Lower lobe of right lung (tissue), 2 donors: Measurements from ENCODE around the gene SLC36A1. TPM values are rescaled to one million over a fixed set of nuclear protein-coding genes. Genes with fewer than 3 reads are reported as not detected.

Source experiments
- ATAC-seq, 2 donors: fragments of 200-7000 bp; cut with Tn5 transposase; one replicate each; pipeline ENCODE4 v1.9.1; 2020 to 2022; ENCODE audit warnings: mild to moderate bottlenecking in 2 of 2, moderate library complexity in 2 of 2
- DNase-seq: peaks from one replicate; pipeline ENCODE4 v3.0.0-alpha.2; 2020
- H3K27ac ChIP-seq: fragments of 200-600 bp; one replicate; pipeline ENCODE4 v1.8.0; 2022
- H3K27me3 ChIP-seq: fragments of 200-600 bp; one replicate; pipeline ENCODE4 v1.8.0; 2022; ENCODE audit warnings: low read depth
- H3K36me3 ChIP-seq: fragments of 200-600 bp; one replicate; pipeline ENCODE4 v1.8.0; 2022; ENCODE audit warnings: mild to moderate bottlenecking
- H3K4me1 ChIP-seq: fragments of 200-600 bp; one replicate; pipeline ENCODE4 v1.8.0; 2022
- H3K4me3 ChIP-seq: fragments of 200-600 bp; one replicate; pipeline ENCODE4 v1.8.0; 2022; ENCODE audit warnings: mild to moderate bottlenecking
- H3K9me3 ChIP-seq: fragments of 200-600 bp; one replicate; pipeline ENCODE4 v1.8.0; 2022
- intact Hi-C: fragments of 100-400 bp; cut with DNase I; formaldehyde crosslinking; loops from one replicate; pipeline ENCODE4 v1.11.0; 2022
- total RNA-seq: library from RNA; stranded (reverse); fragmentation: NEBNext Ultra II Directional; extraction: Animal tissue kit (Norgen Biotek cat#: 25700); gene quantifications from one replicate; pipeline ENCODE4 v1.2.1, GENCODE V29; 2021
- TF ChIP-seq, protein P1 (sequence below): fragments of 200-600 bp; IDR thresholded peaks from one replicate; pipeline ENCODE4 v1.8.0; 2022; ENCODE audit warnings: antibody characterized with exemption, mild to moderate bottlenecking
- donor health status: DM: no; HTN: yes; CAD: no; lungs with severe emphysema.

Gene SLC36A1
- total RNA-seq, 1 donor from 2014 or later, result 11.5 TPM

DNA sequence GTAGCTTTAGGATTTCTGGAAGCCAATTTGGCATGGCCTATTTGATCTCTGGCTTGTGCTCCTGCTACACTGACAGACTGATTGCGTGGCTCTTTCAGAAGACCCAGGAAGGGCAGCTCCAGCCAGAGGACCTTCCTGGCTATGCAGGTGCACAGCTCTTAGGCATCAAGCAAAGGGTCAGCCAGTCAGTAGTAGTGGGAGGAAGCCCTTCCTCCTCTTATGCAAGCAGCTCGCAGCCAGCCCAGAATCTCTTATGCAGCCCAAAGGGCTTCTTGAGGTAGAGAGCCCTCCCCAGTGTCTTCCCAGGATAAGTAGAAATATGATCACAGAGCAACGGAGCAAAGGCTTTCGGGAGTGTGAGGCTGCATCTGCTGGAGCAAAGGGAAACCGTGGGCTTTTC lies 43.2 kb downstream of the SLC36A1 start:
- no peak overlapping the region for H3K27ac ChIP-seq
- no peaks in the 10 kb centered on the region for H3K9me3 ChIP-seq
- DNase-seq (no peak), ATAC-seq (no peak)
- peaks cover 45% of the 10 kb centered on the region for H3K36me3 ChIP-seq
- intact Hi-C loops, result no loop called here
- H3K4me3 ChIP-seq, result no peak overlapping the region
- no peaks in the 10 kb centered on the region for H3K27me3 ChIP-seq
- no peaks in the 10 kb centered on the region for H3K4me1 ChIP-seq
- TF ChIP-seq, protein P1, sequence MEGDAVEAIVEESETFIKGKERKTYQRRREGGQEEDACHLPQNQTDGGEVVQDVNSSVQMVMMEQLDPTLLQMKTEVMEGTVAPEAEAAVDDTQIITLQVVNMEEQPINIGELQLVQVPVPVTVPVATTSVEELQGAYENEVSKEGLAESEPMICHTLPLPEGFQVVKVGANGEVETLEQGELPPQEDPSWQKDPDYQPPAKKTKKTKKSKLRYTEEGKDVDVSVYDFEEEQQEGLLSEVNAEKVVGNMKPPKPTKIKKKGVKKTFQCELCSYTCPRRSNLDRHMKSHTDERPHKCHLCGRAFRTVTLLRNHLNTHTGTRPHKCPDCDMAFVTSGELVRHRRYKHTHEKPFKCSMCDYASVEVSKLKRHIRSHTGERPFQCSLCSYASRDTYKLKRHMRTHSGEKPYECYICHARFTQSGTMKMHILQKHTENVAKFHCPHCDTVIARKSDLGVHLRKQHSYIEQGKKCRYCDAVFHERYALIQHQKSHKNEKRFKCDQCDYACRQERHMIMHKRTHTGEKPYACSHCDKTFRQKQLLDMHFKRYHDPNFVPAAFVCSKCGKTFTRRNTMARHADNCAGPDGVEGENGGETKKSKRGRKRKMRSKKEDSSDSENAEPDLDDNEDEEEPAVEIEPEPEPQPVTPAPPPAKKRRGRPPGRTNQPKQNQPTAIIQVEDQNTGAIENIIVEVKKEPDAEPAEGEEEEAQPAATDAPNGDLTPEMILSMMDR, result no peak

DNA sequence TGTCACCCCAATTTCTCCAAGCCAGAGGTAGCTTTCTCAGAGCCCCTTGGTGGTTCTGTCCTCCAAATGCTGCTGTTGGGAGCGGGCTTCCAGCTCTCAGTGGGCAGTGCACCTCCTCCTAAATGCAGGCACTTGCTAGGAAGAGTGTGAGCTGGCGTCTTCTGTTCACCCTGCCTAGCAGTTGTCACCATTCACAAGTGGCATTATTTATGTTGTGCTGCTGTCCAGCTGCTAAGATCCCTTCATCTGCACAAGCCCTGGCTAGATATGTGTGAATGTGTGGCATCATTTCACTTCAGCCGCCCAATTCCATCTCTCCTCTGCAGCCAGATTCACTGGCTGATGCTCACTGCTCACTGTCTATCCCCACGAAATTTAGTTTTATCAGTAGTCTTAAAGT lies 43.7 kb downstream of the SLC36A1 start:
- peaks cover 40% of the 10 kb centered on the region for H3K36me3 ChIP-seq
- intact Hi-C loops, result no loop called here
- TF ChIP-seq, protein P1, result no peak
- no peaks in the 10 kb centered on the region for H3K9me3 ChIP-seq
- H3K27me3 ChIP-seq, result no peaks in the 10 kb centered on the region
- no peak overlapping the region for H3K4me3 ChIP-seq
- ATAC-seq (no peak), DNase-seq (no peak)
- no peak overlapping the region for H3K27ac ChIP-seq
- H3K4me1 ChIP-seq, result no peaks in the 10 kb centered on the region

DNA sequence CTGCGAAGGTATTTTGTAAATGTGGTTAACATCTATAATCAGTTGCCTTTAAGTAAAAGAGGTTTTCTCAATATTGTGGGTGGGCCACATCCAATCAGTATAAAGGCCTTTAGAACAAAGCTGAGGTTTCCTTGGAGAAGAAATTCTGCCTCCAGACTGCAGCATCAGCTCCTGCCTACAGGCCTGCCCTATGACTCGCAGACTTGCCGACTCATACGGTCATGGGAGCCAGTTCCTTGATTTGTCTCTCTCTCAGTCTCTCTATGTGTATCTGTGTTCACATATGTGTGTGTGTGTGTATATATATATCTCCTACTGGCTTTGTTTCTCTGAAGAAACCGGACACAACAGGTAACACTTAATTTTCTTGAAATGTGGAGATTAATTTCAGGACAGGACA lies 45.3 kb downstream of the SLC36A1 start:
- no peak overlapping the region for H3K27ac ChIP-seq
- H3K36me3 ChIP-seq, result peaks cover 24% of the 10 kb centered on the region
- TF ChIP-seq, protein P1, result no peak
- H3K27me3 ChIP-seq, result no peaks in the 10 kb centered on the region
- no peaks in the 10 kb centered on the region for H3K9me3 ChIP-seq
- DNase-seq (no peak), ATAC-seq (peak in 1 of 2 donors; percentile 57)
- intact Hi-C loops, result no loop called here
- no peaks in the 10 kb centered on the region for H3K4me1 ChIP-seq
- H3K4me3 ChIP-seq, result no peak overlapping the region

DNA sequence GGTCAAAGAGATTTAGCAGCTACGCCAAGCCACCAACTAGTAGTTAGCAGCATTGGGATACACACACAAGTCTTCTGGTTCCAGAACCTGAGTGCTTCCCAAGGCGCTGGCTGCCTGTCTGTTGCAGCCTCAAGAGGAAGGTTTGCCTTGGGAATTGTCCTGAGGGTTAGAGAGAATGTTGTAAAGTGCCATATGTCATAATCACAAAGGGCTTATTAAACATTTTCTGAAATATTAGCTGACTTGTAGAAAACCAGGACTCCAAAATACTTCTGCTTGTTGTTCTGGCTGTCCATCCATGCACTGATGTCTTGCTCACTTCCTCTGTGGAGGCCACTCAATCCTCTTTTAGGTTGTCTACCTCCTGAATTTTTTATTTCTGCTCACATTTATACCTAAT lies 46.3 kb downstream of the SLC36A1 start:
- Histone ChIP-seq H3K36me3 (peaks cover 14% of the 10 kb centered on the region), H3K27ac (no peak overlapping the region), H3K4me1 (no peaks in the 10 kb centered on the region), H3K27me3 (no peaks in the 10 kb centered on the region), H3K4me3 (no peak overlapping the region), H3K9me3 (no peaks in the 10 kb centered on the region)
- intact Hi-C loops, result no loop called here
- no peak for DNase-seq
- TF ChIP-seq, protein P1, result no peak
- no peak for ATAC-seq

DNA sequence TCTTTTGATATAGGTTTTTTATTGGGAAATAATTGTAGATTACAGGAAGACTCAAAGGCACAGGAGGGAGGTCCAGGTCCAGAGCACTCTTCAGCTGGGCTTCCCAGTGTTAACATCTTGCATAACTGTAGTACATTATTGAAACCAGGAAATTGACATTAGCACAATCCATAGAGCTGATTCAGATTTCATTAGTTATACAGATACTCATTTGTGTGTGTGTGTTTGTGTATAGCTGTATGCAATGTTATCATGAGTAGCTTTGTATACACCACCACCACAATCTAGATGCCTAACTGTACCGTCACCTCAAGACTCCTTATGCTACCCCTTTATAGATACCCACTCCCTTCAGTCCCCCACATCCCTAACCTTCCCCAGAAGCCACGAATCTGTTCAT lies 47.9 kb downstream of the SLC36A1 start:
- DNase-seq (no peak), ATAC-seq (no peak)
- Histone ChIP-seq H3K27ac (no peak overlapping the region), H3K27me3 (no peaks in the 10 kb centered on the region), H3K36me3 (no peaks in the 10 kb centered on the region), H3K4me1 (peaks cover 1% of the 10 kb centered on the region), H3K4me3 (no peak overlapping the region), H3K9me3 (no peaks in the 10 kb centered on the region)
- intact Hi-C loops, result no loop called here
- TF ChIP-seq, protein P1, result no peak

DNA sequence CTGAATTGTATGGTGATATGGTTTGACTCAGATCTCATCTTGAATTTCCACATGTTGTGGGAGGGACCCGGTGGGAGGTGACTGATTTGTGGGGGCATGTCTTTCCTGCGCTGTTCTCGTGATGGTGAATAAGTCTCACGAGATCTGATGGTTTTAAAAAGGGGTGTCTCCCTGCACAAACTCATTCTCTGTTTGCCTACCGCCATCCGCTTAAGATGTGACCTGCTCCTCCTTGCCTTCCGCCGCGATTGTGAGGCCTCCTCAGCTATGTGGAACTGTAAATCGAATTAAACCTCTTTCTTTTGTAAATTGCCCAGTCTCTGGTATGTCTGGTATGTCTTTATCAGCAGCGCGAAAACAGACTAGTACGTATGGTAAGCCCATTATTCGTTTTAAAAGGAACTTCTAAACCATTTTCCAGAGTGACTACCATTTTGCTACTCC lies 48.7 kb downstream of the SLC36A1 start:
- H3K27ac ChIP-seq, result no peak overlapping the region
- ATAC-seq, result no peak
- intact Hi-C loops, result no loop called here
- no peak for DNase-seq
- TF ChIP-seq, protein P1, result no peak
- H3K4me1 ChIP-seq, result peaks cover 5% of the 10 kb centered on the region
- H3K9me3 ChIP-seq, result no peaks in the 10 kb centered on the region
- no peak overlapping the region for H3K4me3 ChIP-seq
- H3K27me3 ChIP-seq, result no peaks in the 10 kb centered on the region
- H3K36me3 ChIP-seq, result no peaks in the 10 kb centered on the region
